ENCODE data around the gene ADAMTSL3.
"Not testable (repeated sequence)": the region's sequence is repeated elsewhere in the genome, so short reads cannot be mapped to it uniquely, and the experiment has no call there.

Gene ADAMTSL3

GRCh38 chr15:83656943-83657528 lies 3.1 kb downstream of the ADAMTSL3 start:
- no peak for DNase-seq

- peak in 1 of 2 experiments; percentile 18 for DNase-seq
These were observed 3.6 kb downstream of the ADAMTSL3 start for GRCh38 chr15:83657549-83657948.

GRCh38 chr15:83658430-83659416 lies 4.8 kb downstream of the ADAMTSL3 start:
- DNase-seq = no peak

- no peak for DNase-seq
These were observed 5.5 kb downstream of the ADAMTSL3 start for GRCh38 chr15:83659417-83659812.

- DNase-seq = no peak
These were observed 11.6 kb downstream of the ADAMTSL3 start for GRCh38 chr15:83665480-83665879.

- no peak for DNase-seq
These were observed 16.8 kb downstream of the ADAMTSL3 start for GRCh38 chr15:83670672-83671229.

GRCh38 chr15:83671603-83672002 lies 17.7 kb downstream of the ADAMTSL3 start:
- DNase-seq = no peak

GRCh38 chr15:83673385-83673784 lies 19.5 kb downstream of the ADAMTSL3 start:
- no peak for DNase-seq

GRCh38 chr15:83682476-83683088 lies 28.7 kb downstream of the ADAMTSL3 start:
- DNase-seq = no peak

- DNase-seq = no peak
These were observed 32.0 kb downstream of the ADAMTSL3 start for GRCh38 chr15:83685916-83686332.

- DNase-seq = no peak
These were observed 34.3 kb downstream of the ADAMTSL3 start for GRCh38 chr15:83688201-83688600.

GRCh38 chr15:83690676-83691075 lies 36.8 kb downstream of the ADAMTSL3 start:
- no peak for DNase-seq

- no peak for DNase-seq
These were observed 39.0 kb downstream of the ADAMTSL3 start for GRCh38 chr15:83692746-83693581.

GRCh38 chr15:83694015-83694414 lies 40.1 kb downstream of the ADAMTSL3 start:
- DNase-seq = no peak

GRCh38 chr15:83694536-83694935 lies 40.6 kb downstream of the ADAMTSL3 start:
- no peak for DNase-seq

GRCh38 chr15:83695246-83695645 lies 41.3 kb downstream of the ADAMTSL3 start:
- DNase-seq = no peak

- no peak for DNase-seq
These were observed 42.0 kb downstream of the ADAMTSL3 start for GRCh38 chr15:83695901-83696425.

- DNase-seq = no peak
These were observed 43.8 kb downstream of the ADAMTSL3 start for GRCh38 chr15:83697716-83698115.

- no peak for DNase-seq
These were observed 44.4 kb downstream of the ADAMTSL3 start for GRCh38 chr15:83698294-83698693.

GRCh38 chr15:83699028-83699427 lies 45.1 kb downstream of the ADAMTSL3 start:
- no peak for DNase-seq

GRCh38 chr15:83700082-83700481 lies 46.2 kb downstream of the ADAMTSL3 start:
- DNase-seq = no peak

GRCh38 chr15:83702314-83702713 lies 48.4 kb downstream of the ADAMTSL3 start:
- not testable (repeated sequence) for DNase-seq
